VCaP (cell line): ENCODE data around the gene ADPRS.

ENCODE experiments used
- H3K27ac ChIP-seq: fragments of 450-650 bp; 2 replicates; pipeline ENCODE4 v1.5.1; 2017
- CTCF ChIP-seq: fragments of 450-650 bp; conservative IDR thresholded peaks from 2 replicates; pipeline ENCODE4 v1.5.1; 2017; ENCODE audit warnings: mild to moderate bottlenecking, moderate library complexity

The ADPRS gene

GRCh38 chr1:36099681-36100341 lies 11.1 kb downstream of the ADPRS start:
- peak overlapping the region; percentile 41; the same call in 1 of the 2 replicates for H3K27ac ChIP-seq
- TF ChIP-seq CTCF = peak; percentile 87

GRCh38 chr1:36100376-36100775 lies 11.7 kb downstream of the ADPRS start:
- no peak overlapping the region for H3K27ac ChIP-seq
- no peak for TF ChIP-seq CTCF

- no peak overlapping the region for H3K27ac ChIP-seq
- TF ChIP-seq CTCF = no peak
Observed at GRCh38 chr1:36101546-36101945, 12.9 kb downstream of the ADPRS start.

- no peak for TF ChIP-seq CTCF
Observed at GRCh38 chr1:36106269-36106668, 17.6 kb downstream of the ADPRS start.

GRCh38 chr1:36107394-36107793 lies 18.7 kb downstream of the ADPRS start:
- no peak for TF ChIP-seq CTCF
- H3K27ac ChIP-seq = no peak overlapping the region

More at GRCh38 chr1:36106269-36106668, 17.6 kb downstream of the ADPRS start:
- no peak overlapping the region for H3K27ac ChIP-seq

GRCh38 chr1:36108314-36108713 lies 19.6 kb downstream of the ADPRS start:
- TF ChIP-seq CTCF = no peak
- no peak overlapping the region for H3K27ac ChIP-seq

GRCh38 chr1:36109041-36109679 lies 20.5 kb downstream of the ADPRS start:
- TF ChIP-seq CTCF = no peak

More at GRCh38 chr1:36109041-36109679, 20.5 kb downstream of the ADPRS start:
- H3K27ac ChIP-seq = no peak overlapping the region
